Central memory CD8-positive, alpha-beta T cell (primary cell): ENCODE measurements around the gene FAM171A1.

Source experiments
- ATAC-seq: fragments of 150-1000 bp; cut with Tn5 transposase; replicated peaks from 2 replicates; pipeline ENCODE4 v1.10.0; 2022; ENCODE audit warnings: mild to moderate bottlenecking, moderate FRiP score, moderate number of reproducible peaks; ENCODE audit not compliant: poor library complexity, severe bottlenecking; ENCODE audit errors: extremely low read depth
- DNase-seq, 2 donors: peaks; one replicate each; pipeline ENCODE4 v3.0.0; 2021; ENCODE audit warnings: low spot score in 2 of 2
- H3K27ac Mint-ChIP-seq: one replicate; pipeline ENCODE4 v1.8.0; 2022; ENCODE audit warnings: low read depth, mild to moderate bottlenecking, moderate library complexity, mixed read lengths
- H3K27me3 Mint-ChIP-seq: one replicate; pipeline ENCODE4 v1.8.0; 2022; ENCODE audit warnings: mixed read lengths
- H3K36me3 Mint-ChIP-seq: one replicate; pipeline ENCODE4 v1.8.0; 2022; ENCODE audit warnings: mild to moderate bottlenecking, moderate library complexity, mixed read lengths; ENCODE audit not compliant: insufficient read depth
- H3K4me1 Mint-ChIP-seq: one replicate; pipeline ENCODE4 v1.8.0; 2022; ENCODE audit warnings: mixed read lengths
- H3K4me3 Mint-ChIP-seq: one replicate; pipeline ENCODE4 v1.8.0; 2022; ENCODE audit warnings: mild to moderate bottlenecking, moderate library complexity, mixed read lengths
- H3K9me3 Mint-ChIP-seq: one replicate; pipeline ENCODE4 v1.8.0; 2022; ENCODE audit warnings: mixed read lengths

The FAM171A1 gene

DNA sequence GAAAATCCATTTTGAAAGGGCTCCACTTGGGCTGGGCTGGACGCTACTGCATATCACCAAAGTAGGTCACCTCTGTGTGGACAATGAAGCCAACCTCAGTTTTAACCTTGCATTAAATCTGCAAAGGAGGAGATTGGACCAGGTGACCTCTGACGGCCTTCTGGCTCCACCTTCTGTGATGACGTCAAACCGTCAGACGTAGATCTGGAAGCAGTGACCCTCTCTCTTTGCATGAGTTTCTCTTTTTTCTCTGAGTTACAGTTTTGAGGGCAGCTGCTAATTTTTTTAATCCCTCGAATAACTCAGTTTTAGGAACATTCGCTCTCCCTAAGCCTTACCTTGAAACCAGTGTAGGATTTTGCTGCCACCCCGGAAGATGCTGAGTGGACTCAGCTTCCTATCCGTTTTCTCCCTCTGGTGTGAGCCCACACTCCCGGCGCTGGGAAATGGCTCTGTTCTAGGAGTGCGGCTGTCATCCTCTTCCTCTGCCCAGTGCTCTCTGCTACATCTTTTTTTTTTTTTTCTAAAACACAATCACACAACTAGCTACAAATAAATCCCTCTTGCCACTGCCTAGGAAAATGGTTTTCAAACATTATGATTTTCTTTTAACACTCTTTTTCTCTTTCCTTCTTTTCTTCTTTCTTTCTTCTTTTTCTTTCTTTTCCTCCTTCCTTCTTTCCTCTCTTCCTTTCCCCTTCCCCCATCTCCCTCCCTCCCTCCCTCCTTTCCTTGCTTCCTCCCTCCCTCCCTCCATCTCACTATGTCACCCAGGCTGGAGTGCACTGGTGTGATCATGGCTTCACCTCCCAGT, 174.9 kb downstream of the FAM171A1 start:
- no peak for DNase-seq
- H3K27me3 Mint-ChIP-seq = no peaks in the 10 kb centered on the region
- no peaks in the 10 kb centered on the region for H3K9me3 Mint-ChIP-seq
- ATAC-seq = no peak
- peak overlapping the region; percentile 38 for H3K4me3 Mint-ChIP-seq
- H3K4me1 Mint-ChIP-seq = peaks cover 19% of the 10 kb centered on the region
- no peaks in the 10 kb centered on the region for H3K36me3 Mint-ChIP-seq
- H3K27ac Mint-ChIP-seq = peak overlapping the region; percentile 75

GRCh38 chr10:15189133-15189885, 181.8 kb downstream of the FAM171A1 start:
- no peaks in the 10 kb centered on the region for H3K27me3 Mint-ChIP-seq
- peaks cover 19% of the 10 kb centered on the region for H3K4me1 Mint-ChIP-seq
- DNase-seq (no peak), ATAC-seq (no peak)
- no peaks in the 10 kb centered on the region for H3K36me3 Mint-ChIP-seq
- H3K4me3 Mint-ChIP-seq = no peak overlapping the region
- no peaks in the 10 kb centered on the region for H3K9me3 Mint-ChIP-seq
- H3K27ac Mint-ChIP-seq = no peak overlapping the region

DNA sequence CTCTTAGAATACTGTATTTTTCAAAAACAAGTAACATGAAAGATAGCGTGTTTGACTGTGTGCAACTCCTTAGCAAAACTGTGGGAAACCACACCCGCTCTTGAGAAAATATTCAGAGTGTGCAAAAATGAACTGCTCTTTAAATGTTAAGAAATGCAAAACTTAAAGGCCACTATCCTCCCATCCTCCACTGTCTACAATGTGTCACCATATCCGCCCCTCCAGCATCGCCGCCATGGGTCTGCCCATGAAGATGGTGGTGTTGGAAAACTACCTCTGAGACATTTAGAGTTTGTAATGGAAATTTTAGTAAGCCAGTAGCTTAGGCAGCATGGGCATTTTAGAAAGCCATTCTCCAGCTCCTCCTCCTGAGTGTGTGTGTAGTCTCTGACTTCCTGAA, 182.5 kb downstream of the FAM171A1 start:
- Mint-ChIP-seq H3K36me3 (peaks cover under 1% of the 10 kb centered on the region), H3K4me1 (peaks cover 19% of the 10 kb centered on the region), H3K27me3 (no peaks in the 10 kb centered on the region), H3K4me3 (no peak overlapping the region), H3K9me3 (no peaks in the 10 kb centered on the region), H3K27ac (no peak overlapping the region)
- no peak for ATAC-seq
- DNase-seq = no peak

DNA sequence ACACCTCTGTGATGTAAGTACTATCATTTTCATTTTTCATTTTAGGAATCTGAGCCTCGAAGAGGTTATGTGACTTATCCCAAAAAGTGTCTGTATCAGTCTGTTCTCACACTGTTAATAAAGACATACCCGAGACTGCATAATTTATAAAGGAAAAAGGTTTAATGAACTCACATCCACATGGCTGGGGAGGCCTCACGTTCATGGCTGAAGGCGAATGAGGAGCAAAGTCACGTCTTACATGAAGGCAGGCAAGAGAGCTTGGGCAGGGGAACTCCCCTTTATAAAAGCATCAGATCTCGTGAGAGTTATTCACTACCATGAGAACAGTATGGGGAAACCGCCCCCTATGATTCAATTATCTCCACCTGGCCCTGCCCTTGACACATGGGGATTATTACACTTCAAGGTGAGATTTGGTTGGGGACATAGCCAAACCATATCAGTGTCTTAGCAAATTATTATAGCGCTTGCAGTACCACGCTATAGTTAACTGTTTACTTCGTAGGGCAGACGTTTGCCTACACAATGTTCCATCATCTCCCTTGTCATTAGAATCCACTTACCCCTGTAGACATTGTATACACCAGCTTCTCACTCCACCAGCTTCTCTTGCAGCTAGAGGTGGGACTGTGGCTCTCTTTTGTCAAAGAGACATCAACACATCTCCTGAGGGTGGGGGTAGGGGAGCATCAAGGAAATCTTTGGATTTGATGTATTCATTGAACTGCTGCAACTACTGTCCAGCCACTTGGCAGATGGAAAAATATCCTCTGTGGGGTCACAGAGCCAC, 187.2 kb downstream of the FAM171A1 start:
- ATAC-seq (no peak), DNase-seq (no peak)
- no peak overlapping the region for H3K4me3 Mint-ChIP-seq
- H3K27me3 Mint-ChIP-seq = no peaks in the 10 kb centered on the region
- no peaks in the 10 kb centered on the region for H3K9me3 Mint-ChIP-seq
- H3K27ac Mint-ChIP-seq = no peak overlapping the region
- H3K4me1 Mint-ChIP-seq = peaks cover 25% of the 10 kb centered on the region
- H3K36me3 Mint-ChIP-seq = peaks cover 2% of the 10 kb centered on the region

GRCh38 chr10:15182540-15183207, 188.4 kb downstream of the FAM171A1 start:
- no peak overlapping the region for H3K4me3 Mint-ChIP-seq
- no peaks in the 10 kb centered on the region for H3K9me3 Mint-ChIP-seq
- H3K27ac Mint-ChIP-seq = no peak overlapping the region
- peaks cover 2% of the 10 kb centered on the region for H3K36me3 Mint-ChIP-seq
- ATAC-seq = no peak
- peaks cover 25% of the 10 kb centered on the region for H3K4me1 Mint-ChIP-seq
- DNase-seq = no peak
- H3K27me3 Mint-ChIP-seq = no peaks in the 10 kb centered on the region

DNA sequence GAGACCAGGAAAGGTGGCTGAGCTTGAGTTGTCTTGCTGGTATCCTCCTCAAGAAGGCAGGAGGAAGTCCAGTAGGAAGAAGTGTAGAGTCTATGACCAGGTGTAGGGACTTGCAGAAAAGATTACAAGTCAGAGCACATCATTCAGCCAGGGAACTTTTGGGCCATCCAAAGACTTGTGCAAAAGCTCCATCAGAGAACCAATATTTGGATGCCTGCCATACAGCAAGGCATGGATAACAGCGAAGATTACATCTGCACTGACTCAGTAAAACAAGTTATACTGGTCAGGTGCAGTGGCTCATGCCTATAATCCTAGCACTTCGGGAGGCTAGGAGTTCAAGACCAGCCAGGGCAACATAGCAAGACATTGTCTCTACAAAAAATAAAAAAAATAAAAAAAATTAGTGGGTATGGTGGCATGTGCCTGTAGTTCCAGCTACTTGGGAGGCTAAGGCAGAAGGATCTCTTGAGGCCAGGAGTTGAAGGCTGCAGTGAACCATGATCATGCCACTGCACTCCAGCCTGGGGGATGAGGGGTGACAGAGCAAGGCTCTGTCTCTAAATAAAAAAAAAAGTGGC, 189.4 kb downstream of the FAM171A1 start:
- Mint-ChIP-seq H3K4me3 (no peak overlapping the region), H3K27me3 (no peaks in the 10 kb centered on the region), H3K9me3 (no peaks in the 10 kb centered on the region), H3K4me1 (peaks cover 21% of the 10 kb centered on the region), H3K27ac (no peak overlapping the region), H3K36me3 (peaks cover 2% of the 10 kb centered on the region)
- ATAC-seq (no peak), DNase-seq (no peak)

DNA sequence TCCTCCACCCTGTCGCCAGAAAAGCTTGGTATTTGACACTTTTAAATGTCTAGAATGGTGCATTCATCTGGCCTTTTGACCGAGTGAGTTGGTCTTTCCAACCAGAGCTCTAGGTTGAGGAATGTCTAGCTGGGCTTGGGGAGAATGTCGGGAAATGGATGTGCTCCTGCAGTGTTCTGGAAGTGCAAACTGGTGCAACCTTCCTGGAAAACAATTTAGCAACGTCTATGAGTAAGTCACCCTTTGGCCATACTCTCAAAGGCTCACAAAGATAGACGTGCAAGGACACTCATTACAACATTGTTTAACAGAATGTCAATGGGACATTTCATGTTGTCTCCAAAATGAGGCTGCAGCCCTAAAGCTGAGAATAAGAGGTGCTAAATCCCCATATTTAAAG, 190.4 kb downstream of the FAM171A1 start:
- H3K4me3 Mint-ChIP-seq = no peak overlapping the region
- peaks cover 2% of the 10 kb centered on the region for H3K36me3 Mint-ChIP-seq
- no peak overlapping the region for H3K27ac Mint-ChIP-seq
- H3K27me3 Mint-ChIP-seq = no peaks in the 10 kb centered on the region
- no peaks in the 10 kb centered on the region for H3K9me3 Mint-ChIP-seq
- DNase-seq (no peak), ATAC-seq (no peak)
- H3K4me1 Mint-ChIP-seq = peaks cover 13% of the 10 kb centered on the region

DNA sequence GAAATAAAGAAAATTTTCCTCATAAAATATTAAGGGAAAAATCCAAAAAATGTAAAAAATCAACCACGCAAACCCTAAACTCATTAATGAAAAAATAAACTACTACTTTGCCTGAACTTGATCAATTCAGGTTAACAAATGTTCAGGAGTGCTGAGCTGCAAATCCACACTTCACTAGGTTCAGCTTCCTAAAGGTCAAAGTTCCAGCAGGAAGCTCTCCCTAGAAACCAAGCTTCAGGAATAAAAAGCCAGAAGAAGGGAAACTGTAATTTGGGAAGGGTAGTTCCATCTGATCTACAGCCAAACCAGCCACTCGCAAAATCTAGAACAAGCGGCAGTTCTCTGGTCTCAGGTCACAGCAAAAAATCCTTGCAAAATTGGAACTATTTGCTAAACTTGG, 194.8 kb downstream of the FAM171A1 start:
- Mint-ChIP-seq H3K27ac (no peak overlapping the region), H3K36me3 (peaks cover 2% of the 10 kb centered on the region), H3K27me3 (no peaks in the 10 kb centered on the region), H3K9me3 (no peaks in the 10 kb centered on the region), H3K4me3 (no peak overlapping the region), H3K4me1 (peaks cover 18% of the 10 kb centered on the region)
- DNase-seq = no peak
- ATAC-seq = no peak

- H3K4me1 Mint-ChIP-seq = peaks cover 21% of the 10 kb centered on the region
- H3K4me3 Mint-ChIP-seq = no peak overlapping the region
- ATAC-seq = no peak
- H3K9me3 Mint-ChIP-seq = no peaks in the 10 kb centered on the region
- peaks cover 2% of the 10 kb centered on the region for H3K36me3 Mint-ChIP-seq
- no peak for DNase-seq
- no peaks in the 10 kb centered on the region for H3K27me3 Mint-ChIP-seq
- no peak overlapping the region for H3K27ac Mint-ChIP-seq
These were observed 195.5 kb downstream of the FAM171A1 start for GRCh38 chr10:15175587-15175986.

- ATAC-seq (no peak), DNase-seq (no peak)
- Mint-ChIP-seq H3K4me1 (peaks cover 42% of the 10 kb centered on the region), H3K27me3 (no peaks in the 10 kb centered on the region), H3K36me3 (peaks cover 7% of the 10 kb centered on the region), H3K27ac (peak overlapping the region; percentile 1), H3K9me3 (no peaks in the 10 kb centered on the region), H3K4me3 (no peak overlapping the region)
These were observed 198.7 kb downstream of the FAM171A1 start for GRCh38 chr10:15172306-15172840.

DNA sequence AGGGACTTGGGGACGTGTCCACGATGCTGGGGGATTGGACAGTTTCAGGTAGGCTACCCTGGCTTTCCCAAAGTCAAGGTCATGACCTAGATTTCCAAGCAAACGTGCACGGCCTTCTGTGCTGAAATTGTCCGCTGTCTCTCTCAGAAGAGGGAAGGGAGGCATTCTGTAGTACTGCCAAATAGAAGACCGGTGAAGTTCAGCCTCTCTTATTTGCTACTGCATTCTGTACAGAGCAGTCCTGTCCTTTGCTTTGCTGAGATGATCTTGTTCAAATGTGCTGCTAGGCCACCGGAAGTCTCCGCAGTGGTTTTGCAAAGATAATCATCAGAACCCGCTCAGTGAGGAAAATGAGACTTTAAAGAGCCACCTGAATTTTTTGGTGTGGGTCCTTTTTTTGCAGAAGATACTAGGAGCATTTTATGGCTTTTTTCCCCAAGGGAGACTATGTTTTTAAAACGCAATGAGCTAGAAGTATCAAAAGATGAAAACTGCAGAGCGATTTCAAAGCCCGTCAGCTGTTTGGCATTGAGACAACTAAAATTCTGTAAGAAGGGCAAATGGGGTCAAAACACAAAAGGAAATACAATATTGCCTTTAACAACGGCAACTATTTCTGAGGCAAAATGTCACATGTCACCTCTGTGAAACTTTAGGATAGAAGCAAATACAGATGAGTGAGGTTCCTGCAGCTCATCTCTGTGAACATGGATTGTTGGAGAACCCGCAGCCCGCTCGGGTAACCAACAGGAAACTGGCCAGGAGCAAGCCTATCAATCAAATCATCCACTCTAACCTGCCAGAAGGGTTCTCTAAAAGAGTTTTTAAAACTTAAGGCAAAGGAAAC, 201.3 kb downstream of the FAM171A1 start:
- peak overlapping the region; percentile 78 for H3K27ac Mint-ChIP-seq
- H3K27me3 Mint-ChIP-seq = no peaks in the 10 kb centered on the region
- peak; percentile 44 for ATAC-seq
- H3K9me3 Mint-ChIP-seq = no peaks in the 10 kb centered on the region
- H3K36me3 Mint-ChIP-seq = peaks cover 7% of the 10 kb centered on the region
- peak overlapping the region; percentile 82 for H3K4me3 Mint-ChIP-seq
- peak; percentile 33 to 41 for DNase-seq
- H3K4me1 Mint-ChIP-seq = peaks cover 57% of the 10 kb centered on the region
